OCI-M2 (cell line): ENCODE data around the gene ATRN.

Experiments
- DNase-seq: peaks from one replicate; lab custom pipeline; 2025; ENCODE audit not compliant: unreplicated experiment; lab: John Stamatoyannopoulos, UW

The ATRN gene

GRCh38 chr20:3692706-3693294, 222.0 kb downstream of the ATRN start:
- DNase-seq = no peak

GRCh38 chr20:3693376-3693775, 222.6 kb downstream of the ATRN start:
- no peak for DNase-seq

DNA sequence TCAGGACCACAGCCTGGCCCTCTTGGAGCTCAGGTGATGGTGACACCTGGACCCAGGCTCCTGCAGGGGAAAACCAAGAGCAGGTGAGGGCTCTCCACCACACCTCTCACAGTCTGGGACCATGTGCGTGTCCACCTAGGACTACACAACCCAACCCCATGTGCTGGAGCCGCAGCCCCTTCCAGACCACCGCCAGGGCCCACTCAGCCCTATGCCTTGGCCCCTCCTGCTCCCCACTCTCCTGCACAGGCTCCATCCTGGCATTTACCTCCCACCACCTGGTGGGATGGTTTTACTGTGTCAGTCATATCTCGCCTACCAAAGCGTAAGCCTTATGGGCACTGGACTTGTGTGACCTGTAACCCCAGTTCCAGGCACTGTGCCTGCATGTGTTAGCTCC, 224.0 kb downstream of the ATRN start:
- DNase-seq = no peak

- DNase-seq = no peak
These were observed 225.4 kb downstream of the ATRN start for GRCh38 chr20:3696200-3696599.

GRCh38 chr20:3696745-3697587, 226.1 kb downstream of the ATRN start:
- no peak for DNase-seq

DNA sequence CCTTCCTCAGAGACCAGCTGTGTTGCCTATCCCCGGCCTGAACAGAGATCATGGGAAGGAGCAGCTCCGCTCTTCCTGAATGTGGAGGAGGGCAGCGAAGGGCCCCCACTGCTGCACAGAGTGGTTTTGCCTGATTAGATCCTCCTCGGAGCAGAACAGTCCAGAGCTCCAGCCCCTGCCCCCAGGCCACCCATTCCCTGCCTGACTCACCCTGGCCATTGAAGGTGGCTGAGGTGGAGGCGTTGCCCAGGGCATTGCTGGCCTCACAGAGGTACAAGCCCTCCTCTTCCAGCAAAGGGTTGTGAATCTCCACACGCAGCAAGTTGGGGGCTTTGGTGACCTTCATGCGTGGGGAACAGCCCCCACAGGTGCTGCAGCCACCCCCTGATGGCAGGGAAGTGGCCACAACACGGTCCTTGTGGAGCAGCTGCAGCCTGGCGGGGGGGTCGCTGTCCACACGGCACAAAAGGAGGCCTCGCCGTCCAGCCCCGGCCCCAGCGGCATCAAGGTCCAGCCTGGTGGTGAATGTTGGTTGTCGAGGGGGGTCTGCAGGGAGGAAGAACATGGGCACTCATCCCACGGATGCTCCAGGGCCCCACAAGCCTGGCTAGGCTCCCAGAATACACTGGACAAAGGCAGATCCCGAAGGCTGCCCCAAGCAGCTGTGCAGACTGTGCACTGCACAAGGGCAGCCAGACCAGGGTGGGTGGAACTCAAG, 226.9 kb downstream of the ATRN start:
- no peak for DNase-seq

- no peak for DNase-seq
These were observed 227.8 kb downstream of the ATRN start for GRCh38 chr20:3698591-3699001.

GRCh38 chr20:3699037-3699436, 228.2 kb downstream of the ATRN start:
- no peak for DNase-seq
